IPS DF 4.7 (cell line): ENCODE results near the gene PCED1B.

Experiments
- DNase-seq: peaks from one replicate; pipeline ENCODE4 v3.0.0-alpha.2; 2013; ENCODE audit warnings: low spot score; ENCODE audit errors: extremely low read depth

Gene PCED1B

GRCh38 chr12:47088021-47088944 is 8.9 kb downstream of the PCED1B start:
- DNase-seq = no peak

GRCh38 chr12:47091009-47091408 is 11.6 kb downstream of the PCED1B start:
- DNase-seq = no peak

- no peak for DNase-seq
Observed at GRCh38 chr12:47094804-47095203, 15.4 kb downstream of the PCED1B start.

GRCh38 chr12:47095446-47096236 is 16.2 kb downstream of the PCED1B start:
- no peak for DNase-seq

- DNase-seq = no peak
Observed at GRCh38 chr12:47097276-47097896, 18.0 kb downstream of the PCED1B start.

- no peak for DNase-seq
Observed at GRCh38 chr12:47098099-47098498, 18.7 kb downstream of the PCED1B start.

- DNase-seq = no peak
Observed at GRCh38 chr12:47099610-47100009, 20.2 kb downstream of the PCED1B start.

GRCh38 chr12:47100160-47100559 is 20.7 kb downstream of the PCED1B start:
- DNase-seq = no peak

GRCh38 chr12:47102406-47102805 is 23.0 kb downstream of the PCED1B start:
- DNase-seq = no peak

GRCh38 chr12:47102845-47103651 is 23.6 kb downstream of the PCED1B start:
- no peak for DNase-seq

- DNase-seq = no peak
Observed at GRCh38 chr12:47105914-47106674, 26.7 kb downstream of the PCED1B start.

- DNase-seq = no peak
Observed at GRCh38 chr12:47107446-47107845, 28.0 kb downstream of the PCED1B start.

GRCh38 chr12:47107926-47108325 is 28.5 kb downstream of the PCED1B start:
- DNase-seq = no peak

- no peak for DNase-seq
Observed at GRCh38 chr12:47110011-47110541, 30.7 kb downstream of the PCED1B start.

- no peak for DNase-seq
Observed at GRCh38 chr12:47110718-47111391, 31.4 kb downstream of the PCED1B start.

- no peak for DNase-seq
Observed at GRCh38 chr12:47111392-47111778, 32.0 kb downstream of the PCED1B start.

- DNase-seq = no peak
Observed at GRCh38 chr12:47111854-47112253, 32.4 kb downstream of the PCED1B start.

- DNase-seq = no peak
Observed at GRCh38 chr12:47112679-47113078, 33.3 kb downstream of the PCED1B start.

GRCh38 chr12:47114481-47114892 is 35.1 kb downstream of the PCED1B start:
- no peak for DNase-seq
